Hematopoietic multipotent progenitor cell treated with erythropoietin and hydrocortisone succinate and interleukin-3 and kit ligand, for 4 days (in vitro differentiated cells): ENCODE measurements around the gene ST6GALNAC3.
A peak's percentile ranks its signal among the peaks of the same experiment; 100 is the strongest.

Experiments used
- DNase-seq: peaks from one replicate; pipeline ENCODE4 v3.0.0-alpha.2; 2015

ST6GALNAC3 gene

DNA sequence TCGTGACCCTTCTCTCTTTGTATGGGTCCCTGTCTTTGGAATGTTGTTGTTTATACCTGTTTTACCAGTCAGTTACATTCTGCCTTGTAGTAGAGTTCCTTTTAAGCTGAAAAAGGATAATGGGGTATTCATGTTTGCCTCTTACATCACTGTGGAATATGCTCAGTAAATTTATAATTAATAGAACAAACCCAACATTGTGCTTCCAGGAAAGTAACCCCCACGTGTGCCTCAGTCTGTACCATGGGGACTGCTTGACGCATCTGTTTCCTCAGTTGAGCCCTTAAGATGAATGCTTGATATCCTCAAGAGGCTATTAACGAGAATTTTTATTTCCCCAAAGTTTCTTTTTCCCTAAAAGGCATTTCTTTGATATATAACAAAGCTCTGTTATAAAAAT lies 73.4 kb downstream of the ST6GALNAC3 start:
- no peak for DNase-seq

DNA sequence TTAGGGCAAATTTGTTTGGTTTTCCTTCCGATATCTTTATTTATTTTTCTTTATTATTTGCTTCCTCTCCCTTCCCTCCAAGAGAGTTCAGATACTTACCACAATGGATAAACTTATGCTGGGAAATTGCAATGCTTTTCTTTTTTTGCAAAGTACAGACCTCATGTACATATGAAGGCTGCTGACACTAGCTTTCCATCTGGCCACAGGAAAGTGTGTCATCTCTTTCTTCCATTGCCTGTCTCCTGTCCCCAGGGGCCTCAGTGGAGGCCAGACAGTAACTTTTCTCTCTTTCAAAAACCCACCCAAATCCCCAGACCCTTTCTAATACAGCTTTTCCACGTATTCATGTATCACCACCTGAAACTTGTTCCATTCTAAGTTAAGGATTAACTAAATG lies 73.9 kb downstream of the ST6GALNAC3 start:
- no peak for DNase-seq

DNA sequence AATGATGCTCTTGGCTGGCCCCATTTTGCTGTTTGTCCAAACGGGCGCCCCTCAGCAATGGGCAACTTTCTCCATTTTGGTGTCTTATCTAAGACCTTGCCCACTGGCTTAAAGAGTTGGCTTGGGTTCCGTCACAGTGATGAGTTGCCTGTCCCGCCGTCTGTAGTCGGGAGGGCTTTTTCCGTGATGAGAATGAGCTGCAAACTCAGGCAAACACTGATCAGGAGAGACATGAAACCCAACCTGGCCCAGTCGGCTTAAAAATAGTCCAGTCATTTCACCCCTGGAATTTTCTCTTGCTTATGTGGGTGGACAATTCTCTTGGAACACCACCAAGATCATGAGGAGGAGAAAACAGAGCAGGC lies 79.3 kb downstream of the ST6GALNAC3 start:
- DNase-seq: no peak

DNA sequence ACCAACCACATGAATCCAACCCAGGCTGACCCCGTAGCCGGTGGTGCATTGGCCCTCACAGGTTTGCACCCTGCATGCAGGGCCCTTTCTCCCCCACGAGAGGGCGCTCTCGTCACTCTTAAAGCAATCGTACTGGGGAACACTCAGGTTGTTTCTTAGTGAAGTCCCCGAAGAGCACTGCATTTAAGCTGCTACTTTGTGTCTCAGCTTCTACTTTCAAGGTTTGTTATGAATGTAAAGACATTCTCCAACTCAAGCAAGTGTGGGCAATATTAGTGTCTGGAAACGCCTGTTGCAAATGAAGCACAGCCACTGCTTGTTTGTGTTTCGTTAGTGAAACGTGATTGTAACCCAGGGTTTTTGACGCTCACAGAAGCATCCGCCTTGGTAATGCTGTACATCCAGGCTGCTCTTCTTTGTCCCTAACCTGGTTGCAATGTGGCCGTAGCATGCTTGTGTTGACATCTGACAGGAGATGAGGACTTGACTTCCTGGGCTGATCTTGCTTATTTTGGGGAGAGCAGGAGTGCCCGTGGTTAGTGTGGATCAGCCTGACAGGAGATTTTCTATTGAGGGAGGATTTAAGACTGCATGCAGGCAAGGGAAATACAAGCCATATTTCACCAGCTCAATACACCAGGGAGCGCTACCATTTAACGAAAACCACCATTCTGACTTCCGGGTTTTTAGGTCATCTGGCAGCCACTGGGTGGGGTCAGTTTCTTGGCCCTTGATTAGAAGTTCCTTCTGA lies 79.8 kb downstream of the ST6GALNAC3 start:
- DNase-seq: peak; percentile 91

DNA sequence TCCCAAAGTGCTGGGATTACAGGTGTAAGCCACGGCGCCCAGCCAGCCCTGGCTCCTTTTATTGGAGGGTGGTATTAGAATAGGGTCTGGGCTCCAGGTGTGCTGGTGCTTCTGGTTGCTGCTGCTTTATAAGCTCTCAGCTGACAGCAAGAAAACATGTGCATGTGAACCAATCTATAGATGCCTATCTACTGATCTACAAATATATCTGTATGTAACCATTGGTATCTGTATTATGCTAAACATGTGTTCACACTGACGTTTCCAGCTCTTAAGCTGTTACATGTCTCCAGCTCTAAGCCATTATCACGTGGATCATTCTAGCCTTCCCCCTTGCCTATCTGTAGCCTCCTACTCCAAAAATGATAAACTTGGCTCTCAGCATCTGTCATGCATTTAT lies 82.4 kb downstream of the ST6GALNAC3 start:
- DNase-seq: no peak

DNA sequence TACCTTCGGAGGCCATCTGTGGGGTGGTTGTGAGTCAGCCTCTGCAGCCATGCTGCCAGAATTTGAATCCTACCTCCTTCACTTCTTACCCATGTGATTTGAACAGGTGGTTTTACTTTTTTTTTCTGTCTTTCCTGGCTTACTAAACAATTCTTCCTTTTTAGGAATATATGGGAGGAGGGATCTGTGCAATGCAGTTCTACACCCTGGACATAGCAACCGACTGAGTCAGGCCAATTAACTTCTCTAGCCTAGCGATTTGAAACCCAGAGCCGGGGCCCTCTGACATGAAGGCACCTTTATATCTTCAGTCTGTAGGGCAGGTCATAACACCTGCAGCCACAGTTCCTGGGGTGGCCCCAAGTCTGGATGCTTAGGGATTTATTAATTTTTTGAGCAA lies 83.6 kb downstream of the ST6GALNAC3 start:
- no peak for DNase-seq

DNA sequence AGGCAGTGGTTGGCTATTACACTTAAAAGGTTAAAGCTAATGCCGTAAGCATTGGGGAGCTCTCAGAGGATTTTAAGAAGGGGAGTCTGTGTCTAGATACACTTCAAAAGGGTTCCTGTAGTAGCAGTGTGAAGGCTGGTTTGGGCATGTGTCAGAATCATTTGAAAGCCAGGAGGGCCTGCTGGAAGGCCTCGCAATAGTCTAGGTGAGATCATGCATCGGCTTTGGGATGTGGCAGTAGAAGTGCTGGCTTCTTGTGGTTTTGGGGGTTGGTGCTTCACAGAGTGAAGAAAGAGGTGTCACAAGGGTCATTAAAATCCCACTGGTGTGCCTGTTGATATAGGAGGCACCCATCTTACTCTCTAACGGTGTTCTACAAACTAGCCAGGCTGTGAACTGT lies 85.7 kb downstream of the ST6GALNAC3 start:
- no peak for DNase-seq

DNA sequence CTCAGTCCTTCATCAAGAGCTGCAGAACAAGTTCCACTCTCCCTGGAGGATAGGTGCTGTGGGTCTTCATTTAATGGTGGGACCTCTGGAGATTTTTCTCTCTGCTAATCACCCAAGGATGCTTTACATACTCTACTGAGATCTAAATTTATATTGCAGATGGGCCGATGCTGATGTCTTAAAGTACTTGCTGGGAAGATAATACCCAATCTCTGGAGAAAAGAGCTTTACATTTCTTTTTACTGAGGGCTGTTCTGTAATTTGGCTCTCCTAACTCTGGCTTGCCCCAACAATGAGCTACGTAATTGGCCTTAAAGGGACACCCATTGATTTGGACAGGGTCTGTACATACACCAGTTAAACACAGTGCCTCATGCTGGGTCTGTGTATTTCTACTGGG lies 86.9 kb downstream of the ST6GALNAC3 start:
- DNase-seq: no peak

DNA sequence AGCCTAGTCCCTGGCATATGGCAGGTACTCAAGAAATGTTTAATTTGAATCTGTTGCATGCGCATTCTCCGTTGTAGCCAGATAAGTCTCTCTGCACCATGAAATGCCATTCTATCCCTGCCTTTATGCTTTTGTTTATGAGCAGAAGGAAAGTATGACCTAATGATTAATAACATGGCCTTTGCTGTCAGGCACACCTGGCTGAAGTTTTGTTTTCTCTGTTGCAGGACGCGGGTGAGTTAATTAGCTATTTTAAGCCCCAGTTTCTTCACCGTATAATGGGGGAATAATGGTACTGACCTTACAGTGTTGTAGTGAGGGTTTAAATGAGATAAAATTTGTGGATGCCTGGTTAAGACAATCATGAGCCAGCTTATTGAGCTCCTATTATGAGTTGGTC lies 87.7 kb downstream of the ST6GALNAC3 start:
- DNase-seq: no peak

DNA sequence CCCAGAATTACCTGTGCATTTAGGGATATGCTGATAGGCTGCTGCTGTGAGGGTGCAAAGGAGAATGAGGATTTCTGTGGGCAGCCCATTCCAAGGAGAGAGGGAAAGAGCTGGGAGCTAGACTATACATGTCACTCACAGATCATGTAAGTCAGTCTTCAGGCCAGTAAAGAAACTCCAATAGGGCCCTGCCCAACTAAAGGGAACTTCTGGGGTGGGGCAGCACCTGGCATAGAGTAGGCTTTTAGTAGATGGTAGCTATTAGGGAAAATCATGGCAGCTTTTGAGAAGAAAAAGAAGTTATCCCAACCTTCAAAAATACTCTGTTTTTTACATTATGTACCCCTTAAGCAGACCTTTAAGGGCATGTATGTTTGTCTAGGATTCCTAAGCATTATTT lies 89.6 kb downstream of the ST6GALNAC3 start:
- no peak for DNase-seq

DNA sequence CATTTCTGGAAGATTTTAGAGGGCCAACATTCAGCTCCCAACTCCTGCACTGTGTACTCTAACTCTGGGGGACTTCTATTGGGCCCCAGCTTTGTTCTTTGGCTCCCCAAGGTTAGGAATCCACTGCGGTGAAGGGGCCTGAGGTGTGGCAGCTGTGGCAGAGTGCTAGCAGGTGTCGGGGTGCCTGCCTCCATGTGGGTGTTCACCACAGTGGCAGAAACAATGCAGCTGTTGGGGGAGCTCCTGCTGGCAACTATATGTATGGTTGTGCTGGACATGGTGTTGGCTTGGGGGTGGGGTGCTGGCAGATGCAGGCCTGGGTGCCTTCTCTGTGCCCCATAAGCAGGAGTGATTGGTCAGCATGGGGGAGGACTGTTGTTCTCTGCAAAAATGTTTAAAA lies 95.5 kb downstream of the ST6GALNAC3 start:
- DNase-seq: no peak

DNA sequence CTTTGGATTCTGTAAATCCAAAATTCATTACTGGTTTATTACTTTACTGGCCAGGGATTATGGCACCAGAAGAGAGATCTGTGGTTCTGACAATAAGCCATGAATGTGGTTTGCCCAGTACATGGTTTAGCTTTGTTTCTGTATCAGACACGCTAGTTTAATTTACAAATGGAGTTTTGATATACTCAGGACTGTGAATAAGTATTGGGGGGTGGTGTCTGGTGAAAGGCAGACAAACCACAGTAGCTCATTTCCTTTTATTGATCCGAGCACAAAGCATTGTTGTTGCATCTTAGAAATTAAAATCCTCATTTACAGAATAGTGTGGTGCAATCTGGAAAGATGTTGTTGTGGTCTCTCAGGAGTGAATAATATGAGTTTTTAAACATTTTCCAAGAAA lies 96.0 kb downstream of the ST6GALNAC3 start:
- DNase-seq: no peak

DNA sequence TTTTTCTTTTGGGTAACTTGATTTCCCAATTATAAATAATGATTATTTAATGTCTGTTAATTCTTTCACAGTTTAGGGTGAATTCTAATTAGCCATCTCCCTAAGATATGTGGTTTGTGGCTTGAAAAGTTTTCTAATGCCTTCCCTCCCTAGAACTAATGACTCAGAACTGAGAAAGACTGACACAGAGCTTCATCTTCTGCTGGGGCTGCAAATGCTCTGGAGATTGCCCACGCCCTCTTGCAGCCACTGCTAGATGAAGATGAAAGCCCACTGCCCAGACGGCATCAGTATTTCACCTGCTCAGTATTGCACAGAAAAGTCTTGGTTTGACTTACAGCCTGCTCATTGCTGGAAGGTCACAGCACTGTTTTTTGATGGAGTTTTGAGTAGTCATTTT lies 101.5 kb downstream of the ST6GALNAC3 start:
- DNase-seq: no peak

DNA sequence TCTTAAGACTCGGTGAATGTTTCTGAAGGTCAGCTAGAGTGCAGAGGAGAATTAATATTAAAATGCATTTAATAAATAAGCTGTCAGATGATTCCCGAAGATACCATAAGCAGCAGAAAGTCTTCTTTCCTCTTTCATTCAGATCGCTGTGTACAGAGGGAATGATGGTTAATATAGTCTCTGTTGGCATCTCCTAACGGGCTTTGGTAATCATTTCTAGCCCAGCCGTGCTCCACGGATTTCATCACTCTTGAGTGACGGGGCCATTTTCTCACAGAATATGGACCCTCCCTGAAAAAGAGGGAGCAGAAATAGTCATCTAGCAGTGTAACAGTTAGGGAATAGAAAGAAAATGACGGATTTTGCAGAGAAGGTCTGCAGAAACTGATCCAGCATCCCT lies 103.1 kb downstream of the ST6GALNAC3 start:
- no peak for DNase-seq

DNA sequence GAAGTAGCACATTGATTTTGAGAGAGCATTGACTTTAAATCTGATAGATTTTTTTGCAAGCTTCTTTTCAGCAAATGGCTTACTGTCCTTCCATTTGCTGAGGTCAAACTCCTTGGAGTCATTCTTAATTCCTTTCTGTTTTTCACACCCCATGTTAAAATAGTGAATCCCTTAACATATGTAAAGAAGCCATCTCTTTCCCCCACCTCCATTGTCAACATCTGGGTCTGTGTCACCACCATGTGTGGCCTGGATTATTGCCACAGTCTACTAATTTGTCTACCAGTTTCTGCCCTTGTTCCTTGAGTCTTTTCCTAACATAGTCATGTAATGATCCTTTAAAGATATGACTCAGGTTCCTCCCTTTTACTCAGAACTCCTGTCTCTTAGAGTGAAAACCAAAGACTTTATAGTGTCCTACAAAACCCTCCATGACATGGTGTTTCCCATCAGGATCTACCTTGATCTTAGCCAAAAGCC lies 104.7 kb downstream of the ST6GALNAC3 start:
- no peak for DNase-seq

DNA sequence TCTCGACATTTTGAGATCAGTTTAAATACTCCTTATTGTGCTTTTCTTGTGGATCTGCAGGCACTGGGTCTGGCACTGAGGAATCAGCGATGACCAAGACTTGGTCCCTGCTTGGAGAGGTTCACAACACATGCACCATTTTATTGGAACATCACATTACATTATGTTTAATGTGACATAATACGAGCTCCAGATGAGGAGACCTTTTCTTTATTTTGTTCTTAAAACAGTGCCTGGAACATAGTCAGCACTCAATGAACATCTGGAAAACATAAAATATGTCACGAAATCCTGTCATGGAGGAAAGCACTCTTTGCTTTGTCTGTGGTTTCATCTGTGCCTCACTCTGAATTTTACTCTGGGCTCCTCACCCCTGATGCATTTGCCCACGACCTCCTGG lies 110.7 kb downstream of the ST6GALNAC3 start:
- no peak for DNase-seq

DNA sequence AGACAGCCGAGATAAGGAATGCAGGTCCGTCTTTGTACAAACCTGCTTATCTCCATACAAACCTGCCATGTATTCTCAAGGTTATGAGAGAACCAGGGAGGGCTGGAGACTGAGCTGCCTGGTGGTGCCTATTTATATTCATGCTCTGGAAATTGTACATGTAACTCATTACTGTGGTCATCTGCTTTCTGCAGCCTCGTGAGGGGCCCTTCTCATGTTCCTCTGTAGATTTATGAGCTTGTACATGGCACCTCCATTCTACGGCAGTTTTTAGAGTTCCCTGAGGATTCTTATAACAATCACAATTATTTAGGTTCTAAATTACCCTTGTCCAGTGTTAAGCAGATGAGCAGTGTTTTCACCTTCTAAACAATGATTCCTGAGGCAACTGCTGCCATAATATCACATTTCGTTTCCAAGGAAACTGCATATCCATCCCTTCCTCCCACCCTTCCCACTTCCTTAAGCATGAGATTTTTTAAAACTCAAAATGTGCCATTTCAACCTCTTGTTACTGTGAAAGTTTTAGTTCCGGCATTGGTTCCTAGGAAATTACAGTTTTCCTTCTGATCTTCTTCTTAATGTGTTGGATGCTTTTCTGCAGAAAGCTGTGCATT lies 112.1 kb downstream of the ST6GALNAC3 start:
- no peak for DNase-seq

DNA sequence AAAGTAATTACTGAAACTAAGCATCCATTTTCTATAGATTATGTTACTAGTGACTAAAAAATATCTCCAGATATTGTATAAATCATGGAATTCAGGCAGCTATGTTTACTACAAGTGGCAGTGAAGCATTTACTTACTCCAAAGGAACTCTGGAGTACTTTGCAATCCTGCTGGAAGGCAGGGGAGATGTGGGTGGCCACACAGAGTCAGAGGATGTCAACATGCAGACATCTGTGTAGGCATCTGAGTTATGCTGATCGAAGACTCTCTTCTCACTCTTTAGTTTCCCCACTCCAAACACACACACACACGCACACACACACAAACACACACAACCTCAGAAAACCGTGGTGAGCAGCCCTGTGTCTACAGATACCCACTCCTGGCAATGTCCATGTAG lies 112.9 kb downstream of the ST6GALNAC3 start:
- DNase-seq: no peak

DNA sequence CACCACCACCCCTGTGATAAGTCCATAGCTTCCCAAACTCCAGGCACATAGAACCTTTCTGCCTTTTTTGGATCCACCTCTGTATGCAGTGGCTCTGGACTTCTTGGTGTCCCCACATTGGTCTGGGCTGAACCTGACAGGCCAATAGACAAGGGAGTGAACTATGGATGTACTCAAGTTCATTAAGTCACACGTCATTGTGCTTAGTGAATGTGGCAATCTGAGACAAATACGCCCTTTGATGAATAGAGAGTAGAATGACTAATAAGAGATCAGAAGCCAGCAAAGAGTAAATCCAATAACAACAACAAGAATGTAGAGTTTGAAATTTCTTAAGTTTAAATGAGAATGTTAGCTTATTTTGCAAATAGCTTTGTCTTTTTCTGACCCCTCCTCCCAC lies 114.8 kb downstream of the ST6GALNAC3 start:
- no peak for DNase-seq

DNA sequence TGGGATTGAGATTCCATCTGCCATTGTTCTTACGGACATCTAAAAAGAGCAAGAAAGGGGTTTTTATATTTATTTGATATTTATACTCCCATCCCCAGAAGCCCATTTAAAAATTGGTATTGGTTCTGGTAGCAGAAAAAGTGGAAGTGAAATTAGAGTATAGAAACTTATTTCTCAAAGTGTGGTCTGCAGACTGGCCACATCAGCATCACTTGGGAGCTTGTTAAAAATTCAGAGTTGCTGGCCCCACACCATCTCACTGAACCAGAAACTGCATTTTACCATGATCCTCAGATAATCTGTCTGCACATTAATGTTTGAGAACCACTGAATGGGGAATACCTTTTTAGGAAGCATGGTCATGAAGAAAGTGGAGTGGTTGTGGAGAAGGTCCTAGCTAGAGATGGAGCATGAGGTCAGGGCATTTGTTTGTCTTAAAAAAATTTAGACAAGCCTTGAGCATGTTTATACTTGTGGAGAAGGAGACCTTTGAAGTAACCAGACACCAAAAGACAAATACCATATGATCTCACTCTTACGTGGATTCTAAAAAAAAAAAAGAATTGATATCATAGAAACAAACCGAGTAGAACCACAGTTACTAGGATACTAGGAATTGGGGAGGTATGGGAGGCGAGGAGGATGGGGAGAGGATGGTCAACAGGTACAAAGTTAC lies 116.3 kb downstream of the ST6GALNAC3 start:
- DNase-seq: no peak

DNA sequence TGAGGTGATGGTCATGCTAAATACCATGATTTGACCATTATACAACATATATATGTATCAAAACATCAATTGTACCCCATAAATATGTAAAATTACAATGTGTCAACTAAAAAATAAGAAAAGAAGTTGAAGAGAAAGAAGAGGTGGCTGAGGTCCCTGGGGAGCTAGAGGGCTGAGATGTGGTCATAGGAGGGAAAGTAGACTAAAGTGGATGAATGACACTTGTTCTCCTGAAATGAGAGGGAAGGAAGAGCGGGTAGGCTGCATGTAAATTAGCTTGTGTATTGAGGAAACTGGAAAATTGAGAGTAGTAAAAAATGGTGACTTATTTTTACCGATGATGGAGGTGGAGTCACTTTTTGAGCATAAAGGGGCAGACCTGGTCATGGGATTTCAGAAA lies 117.0 kb downstream of the ST6GALNAC3 start:
- no peak for DNase-seq

DNA sequence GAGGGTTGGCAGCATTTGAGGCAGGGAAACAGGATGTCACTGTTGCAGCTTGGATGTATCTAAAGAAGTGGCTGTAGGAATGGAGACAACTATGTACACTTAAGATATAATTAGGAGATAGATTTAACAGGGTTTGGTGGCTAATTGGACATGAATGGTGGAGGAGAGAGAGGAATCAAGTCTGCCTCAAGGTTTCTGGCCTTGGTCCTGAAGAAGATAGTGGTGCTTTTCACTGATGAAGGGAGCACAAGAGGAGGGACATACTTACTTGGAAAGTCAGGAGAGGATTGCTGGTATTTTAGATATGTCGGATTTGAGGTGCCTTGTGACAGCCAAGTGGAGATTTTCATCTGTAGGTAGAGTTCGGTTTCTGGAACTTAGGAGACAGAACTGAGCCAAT lies 123.9 kb downstream of the ST6GALNAC3 start:
- DNase-seq: no peak

DNA sequence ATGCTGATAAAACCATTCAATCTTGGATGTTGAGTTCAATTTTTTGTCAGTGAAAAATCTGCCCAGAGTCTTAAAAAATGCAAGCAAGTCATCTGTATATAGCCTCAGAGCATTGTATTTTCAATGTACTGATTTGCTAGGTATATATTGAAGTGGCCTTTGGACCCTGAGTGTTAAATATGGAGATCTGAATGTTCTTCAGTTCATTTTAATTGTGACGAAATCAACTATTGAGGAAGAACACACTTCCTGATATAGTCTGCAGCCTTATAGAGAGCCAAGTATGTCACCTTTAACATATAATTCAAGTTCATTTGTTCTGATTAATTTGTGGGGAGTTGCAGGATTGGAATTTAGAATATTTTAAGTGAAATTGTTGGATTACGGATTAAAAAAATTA lies 128.1 kb downstream of the ST6GALNAC3 start:
- no peak for DNase-seq

DNA sequence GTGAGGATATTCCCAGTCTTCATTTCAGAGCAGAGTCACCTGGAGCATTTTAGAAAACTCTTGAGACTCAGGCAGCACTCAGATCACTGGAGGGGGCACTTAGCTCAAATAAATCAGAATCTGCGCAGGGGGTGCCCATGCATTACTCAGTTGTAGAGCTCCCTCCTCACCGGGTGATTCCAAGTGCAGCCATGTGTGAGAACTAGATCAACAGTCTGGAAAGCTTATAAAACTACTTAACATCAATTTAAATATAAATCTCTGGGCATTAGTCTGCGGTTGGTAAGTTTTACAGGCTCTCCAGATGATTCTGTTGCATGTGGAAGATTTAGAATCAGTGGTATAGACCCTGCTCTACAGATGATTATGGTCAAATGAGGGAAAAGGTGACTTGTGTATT lies 128.6 kb downstream of the ST6GALNAC3 start:
- no peak for DNase-seq
